Calu3 (cell line): ENCODE data around the gene ABCC6. TPM values are rescaled to one million over a fixed set of nuclear protein-coding genes. Genes with fewer than 3 reads are reported as not detected.

ENCODE experiments used
- BruUV-seq: library from RNA; stranded (reverse); fragments of 400-500 nt; replicated peaks from 2 replicates; lab custom pipeline; 2021; lab: Mats Ljungman, UMichigan
- CTCF ChIA-PET: fragments of 300-600 bp; sonication (Branson Sonifier 250); formaldehyde crosslinking; loops from one replicate; lab custom pipeline; 2022; ENCODE audit warnings: antibody characterized with exemption; lab: Charles Lee
- DNase-seq: peaks from one replicate; pipeline ENCODE4 v3.0.0; 2022
- H3K27ac Mint-ChIP-seq: one replicate; pipeline ENCODE4 v1.8.0; 2022; ENCODE audit warnings: mixed read lengths; ENCODE audit not compliant: unreplicated experiment
- H3K27me3 Mint-ChIP-seq: one replicate; pipeline ENCODE4 v1.8.0; 2022; ENCODE audit warnings: mixed read lengths; ENCODE audit not compliant: unreplicated experiment
- H3K36me3 Mint-ChIP-seq: one replicate; pipeline ENCODE4 v1.8.0; 2022; ENCODE audit warnings: mild to moderate bottlenecking, moderate library complexity, mixed read lengths; ENCODE audit not compliant: insufficient read depth, unreplicated experiment
- H3K4me1 Mint-ChIP-seq: one replicate; pipeline ENCODE4 v1.8.0; 2022; ENCODE audit warnings: mild to moderate bottlenecking, low read depth, mixed read lengths; ENCODE audit not compliant: unreplicated experiment
- H3K4me3 Mint-ChIP-seq: one replicate; pipeline ENCODE4 v1.8.0; 2022; ENCODE audit warnings: mild to moderate bottlenecking, low read depth, moderate library complexity, mixed read lengths; ENCODE audit not compliant: unreplicated experiment
- H3K9me3 Mint-ChIP-seq: one replicate; pipeline ENCODE4 v1.8.0; 2022; ENCODE audit warnings: low read depth, mixed read lengths; ENCODE audit not compliant: unreplicated experiment
- intact Hi-C: fragments of 100-400 bp; cut with micrococcal nuclease; formaldehyde crosslinking; loops from one replicate; pipeline ENCODE4 v1.10.0; 2022; ENCODE audit not compliant: unreplicated experiment
- total RNA-seq: library from RNA; stranded (reverse); gene quantifications from 2 replicates; pipeline ENCODE4 v1.2.3, GENCODE V29; 2022
- TF ChIP-seq, protein P1 (sequence below): fragments of 200-600 bp; IDR thresholded peaks from one replicate; pipeline ENCODE4 v1.8.0; 2022; ENCODE audit warnings: antibody characterized with exemption; ENCODE audit not compliant: unreplicated experiment

The ABCC6 gene
- total RNA-seq, 1 experiment from 2014 or later = 3.7 TPM

DNA sequence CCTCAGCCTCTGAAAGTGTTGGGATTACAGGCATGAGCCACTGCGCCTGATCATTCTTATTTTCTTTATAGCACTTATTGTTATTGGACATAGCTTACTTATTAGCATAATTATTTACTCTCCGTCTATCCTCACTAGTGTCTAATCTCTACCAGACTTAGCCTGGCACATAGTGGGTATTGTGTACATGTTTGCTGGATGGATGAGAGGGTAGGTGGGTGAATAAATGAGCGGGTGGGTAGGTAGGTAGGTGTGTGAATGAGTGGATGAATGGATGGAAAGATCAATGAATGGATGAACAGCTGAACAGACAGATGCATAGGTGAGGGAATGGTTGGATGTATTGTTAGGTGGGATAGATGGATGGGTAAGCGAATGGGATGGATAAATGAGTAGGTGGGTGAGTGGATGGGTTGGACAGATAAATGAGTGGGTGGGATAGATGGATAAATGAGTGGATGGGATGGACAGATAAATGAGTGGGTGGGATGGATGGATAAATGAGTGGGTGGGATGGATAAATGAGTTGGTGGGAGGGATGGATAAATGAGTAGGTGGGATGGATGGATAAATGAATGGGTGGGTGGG, 51.9 kb downstream of the ABCC6 start:
- no TSS peak for BruUV-seq
- intact Hi-C loops = no loop called here
- Mint-ChIP-seq H3K36me3 (no peaks in the 10 kb centered on the region), H3K27ac (no peak overlapping the region), H3K4me3 (no peak overlapping the region), H3K27me3 (no peaks in the 10 kb centered on the region), H3K9me3 (no peaks in the 10 kb centered on the region), H3K4me1 (no peaks in the 10 kb centered on the region)
- no peak for DNase-seq
- CTCF ChIA-PET = interaction anchor here (0.6 kb wide), 2 partner anchors 276 to 744 kb away, joined by 3 to 4 read pairs; no protein-coding TSS in a partner anchor
- TF ChIP-seq, protein P1, sequence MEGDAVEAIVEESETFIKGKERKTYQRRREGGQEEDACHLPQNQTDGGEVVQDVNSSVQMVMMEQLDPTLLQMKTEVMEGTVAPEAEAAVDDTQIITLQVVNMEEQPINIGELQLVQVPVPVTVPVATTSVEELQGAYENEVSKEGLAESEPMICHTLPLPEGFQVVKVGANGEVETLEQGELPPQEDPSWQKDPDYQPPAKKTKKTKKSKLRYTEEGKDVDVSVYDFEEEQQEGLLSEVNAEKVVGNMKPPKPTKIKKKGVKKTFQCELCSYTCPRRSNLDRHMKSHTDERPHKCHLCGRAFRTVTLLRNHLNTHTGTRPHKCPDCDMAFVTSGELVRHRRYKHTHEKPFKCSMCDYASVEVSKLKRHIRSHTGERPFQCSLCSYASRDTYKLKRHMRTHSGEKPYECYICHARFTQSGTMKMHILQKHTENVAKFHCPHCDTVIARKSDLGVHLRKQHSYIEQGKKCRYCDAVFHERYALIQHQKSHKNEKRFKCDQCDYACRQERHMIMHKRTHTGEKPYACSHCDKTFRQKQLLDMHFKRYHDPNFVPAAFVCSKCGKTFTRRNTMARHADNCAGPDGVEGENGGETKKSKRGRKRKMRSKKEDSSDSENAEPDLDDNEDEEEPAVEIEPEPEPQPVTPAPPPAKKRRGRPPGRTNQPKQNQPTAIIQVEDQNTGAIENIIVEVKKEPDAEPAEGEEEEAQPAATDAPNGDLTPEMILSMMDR = no peak

DNA sequence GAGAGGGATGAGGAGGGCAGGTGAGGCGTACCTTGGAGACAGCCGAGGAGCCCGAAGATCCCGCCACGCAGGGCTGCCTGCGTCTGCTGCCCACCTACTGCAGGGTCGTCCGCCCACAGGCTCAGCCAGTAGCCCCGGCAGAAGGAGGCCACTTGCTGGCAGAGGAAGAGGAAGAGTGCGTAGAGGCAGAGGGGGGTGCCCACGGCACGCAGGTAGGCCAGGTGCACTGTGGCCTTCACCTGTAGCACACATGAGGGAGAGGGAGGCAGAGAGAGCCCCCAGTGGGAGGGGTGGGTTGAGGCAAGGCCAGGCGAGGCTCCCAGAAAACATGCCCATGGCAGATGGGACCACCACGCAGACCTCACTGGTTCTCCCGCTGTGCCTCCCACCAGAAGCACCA, 53.7 kb downstream of the ABCC6 start:
- intact Hi-C loops = no loop called here
- no peak for DNase-seq
- no peak overlapping the region for H3K4me3 Mint-ChIP-seq
- H3K36me3 Mint-ChIP-seq = no peaks in the 10 kb centered on the region
- H3K9me3 Mint-ChIP-seq = no peaks in the 10 kb centered on the region
- TF ChIP-seq, protein P1 = no peak
- H3K27me3 Mint-ChIP-seq = no peaks in the 10 kb centered on the region
- CTCF ChIA-PET = no interaction called here
- H3K4me1 Mint-ChIP-seq = no peaks in the 10 kb centered on the region
- H3K27ac Mint-ChIP-seq = no peak overlapping the region
- BruUV-seq = no TSS peak

DNA sequence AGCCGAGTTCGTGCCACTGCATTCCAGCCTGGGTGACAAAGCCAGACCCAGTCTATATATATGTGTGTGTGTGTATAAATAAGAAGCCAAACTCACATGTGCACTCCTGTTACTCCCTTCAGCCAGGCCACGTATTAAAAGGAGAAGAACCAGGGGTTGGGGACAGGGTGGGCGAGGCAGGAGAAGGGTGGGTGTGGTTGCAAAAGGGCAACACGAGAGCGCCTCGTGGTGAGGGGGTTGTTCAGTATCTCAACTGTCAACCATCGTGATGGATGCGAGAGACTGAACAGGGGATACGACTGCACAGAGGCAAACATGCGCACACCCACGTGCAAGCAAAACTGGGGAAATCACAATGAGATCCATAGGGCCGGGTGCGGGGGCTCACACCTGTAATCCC, 54.9 kb downstream of the ABCC6 start:
- H3K27me3 Mint-ChIP-seq = no peaks in the 10 kb centered on the region
- CTCF ChIA-PET = no interaction called here
- H3K4me3 Mint-ChIP-seq = no peak overlapping the region
- H3K4me1 Mint-ChIP-seq = no peaks in the 10 kb centered on the region
- BruUV-seq = no TSS peak
- H3K27ac Mint-ChIP-seq = no peak overlapping the region
- no peaks in the 10 kb centered on the region for H3K36me3 Mint-ChIP-seq
- DNase-seq = no peak
- no peaks in the 10 kb centered on the region for H3K9me3 Mint-ChIP-seq
- TF ChIP-seq, protein P1 = no peak
- intact Hi-C loops = no loop called here

DNA sequence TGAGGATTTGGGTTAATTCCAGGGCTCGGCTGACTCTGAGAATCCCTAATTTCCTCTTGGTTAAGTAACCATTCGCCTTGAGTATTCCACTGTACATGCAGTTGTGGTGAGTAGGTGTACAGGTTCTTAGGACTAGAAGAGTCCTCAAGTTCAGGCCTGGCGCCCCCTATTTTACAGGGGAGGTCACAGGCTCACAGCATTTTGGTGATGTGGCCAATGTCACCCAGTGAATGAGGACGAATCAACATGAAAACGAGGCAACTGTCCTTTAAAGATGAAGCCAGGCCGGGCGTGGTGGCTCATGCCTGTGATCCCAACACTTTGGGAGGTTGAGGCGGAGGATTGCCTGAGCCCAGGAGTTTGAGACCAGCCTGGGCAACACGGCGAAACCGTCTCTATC, 55.4 kb downstream of the ABCC6 start:
- Mint-ChIP-seq H3K27ac (no peak overlapping the region), H3K27me3 (no peaks in the 10 kb centered on the region), H3K36me3 (no peaks in the 10 kb centered on the region), H3K4me1 (no peaks in the 10 kb centered on the region), H3K9me3 (no peaks in the 10 kb centered on the region), H3K4me3 (no peak overlapping the region)
- CTCF ChIA-PET = no interaction called here
- DNase-seq = no peak
- intact Hi-C loops = no loop called here
- BruUV-seq = no TSS peak
- TF ChIP-seq, protein P1 = no peak
